Stimulated activated effector memory CD8-positive, alpha-beta T cell treated with anti-CD3 and anti-CD28 coated beads, Interleukin-12 subunit alpha, Interleukin-12 subunit beta, amount 100 ng/mL, for 72 hours (primary cell): ENCODE measurements around the gene TRIM14.

Experiments used
- ATAC-seq: fragments of 150-1000 bp; cut with Tn5 transposase; 2 replicates; pipeline ENCODE4 v1.10.0; 2021
- DNase-seq, 2 donors: peaks; one replicate each; pipeline ENCODE4 v3.0.0; 2021 to 2022; ENCODE audit warnings: low spot score in 2 of 2
- H3K27ac Mint-ChIP-seq: one replicate; pipeline ENCODE4 v1.8.0; 2022; ENCODE audit warnings: mild to moderate bottlenecking, mixed read lengths
- H3K36me3 Mint-ChIP-seq: one replicate; pipeline ENCODE4 v1.8.0; 2022; ENCODE audit warnings: mild to moderate bottlenecking, mixed read lengths
- H3K4me1 Mint-ChIP-seq: one replicate; pipeline ENCODE4 v1.8.0; 2022; ENCODE audit warnings: mixed read lengths
- H3K4me3 Mint-ChIP-seq: one replicate; pipeline ENCODE4 v1.8.0; 2022; ENCODE audit warnings: mild to moderate bottlenecking, mixed read lengths
- H3K9me3 Mint-ChIP-seq: one replicate; pipeline ENCODE4 v1.8.0; 2022; ENCODE audit warnings: mixed read lengths

The TRIM14 gene

DNA sequence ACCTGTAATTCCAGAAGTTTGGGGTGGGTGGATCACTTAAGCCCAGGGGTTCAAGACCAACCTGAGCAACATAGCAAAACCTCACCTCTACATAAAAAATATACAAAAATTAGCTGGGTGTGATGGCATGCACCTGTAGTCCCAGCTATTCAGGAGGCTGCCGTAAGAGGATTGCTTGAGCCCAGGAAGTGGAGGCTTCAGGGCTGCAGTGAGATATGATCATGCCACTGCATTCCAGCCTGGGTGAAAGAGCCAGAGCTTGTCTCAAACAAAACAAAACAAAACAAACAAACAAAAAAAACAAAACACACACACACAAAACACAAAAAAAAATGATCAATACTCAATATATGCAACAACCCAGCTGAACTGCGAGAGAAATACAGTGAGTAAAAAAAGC, 29.5 kb upstream of the TRIM14 start:
- Mint-ChIP-seq H3K9me3 (no peaks in the 10 kb centered on the region), H3K4me3 (no peak overlapping the region), H3K36me3 (no peaks in the 10 kb centered on the region), H3K27ac (peak overlapping the region; percentile 3), H3K4me1 (peaks cover 23% of the 10 kb centered on the region)
- ATAC-seq (no peak), DNase-seq (no peak)

DNA sequence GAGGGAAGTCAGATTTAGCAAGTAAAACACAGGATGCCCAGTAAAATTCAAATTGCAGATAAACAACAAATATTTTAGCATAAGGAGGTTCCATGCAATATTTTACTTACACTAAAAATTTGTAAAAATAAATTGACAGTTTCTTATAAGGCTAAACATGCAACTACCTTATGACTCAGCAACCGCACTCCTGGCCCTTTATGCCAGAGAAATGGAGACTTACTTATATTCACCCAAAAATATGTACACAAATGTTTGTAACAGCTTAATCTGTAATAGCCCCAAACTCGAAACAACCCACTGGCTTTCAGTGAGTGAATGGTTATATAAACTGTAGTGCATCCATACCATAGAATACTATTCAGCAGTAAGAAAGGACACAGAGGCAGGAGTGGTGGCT, 28.6 kb upstream of the TRIM14 start:
- no peak for DNase-seq
- H3K4me3 Mint-ChIP-seq: no peak overlapping the region
- H3K9me3 Mint-ChIP-seq: no peaks in the 10 kb centered on the region
- H3K4me1 Mint-ChIP-seq: peaks cover 23% of the 10 kb centered on the region
- peak overlapping the region; percentile 3 for H3K27ac Mint-ChIP-seq
- H3K36me3 Mint-ChIP-seq: no peaks in the 10 kb centered on the region
- ATAC-seq: peak; percentile 65

DNA sequence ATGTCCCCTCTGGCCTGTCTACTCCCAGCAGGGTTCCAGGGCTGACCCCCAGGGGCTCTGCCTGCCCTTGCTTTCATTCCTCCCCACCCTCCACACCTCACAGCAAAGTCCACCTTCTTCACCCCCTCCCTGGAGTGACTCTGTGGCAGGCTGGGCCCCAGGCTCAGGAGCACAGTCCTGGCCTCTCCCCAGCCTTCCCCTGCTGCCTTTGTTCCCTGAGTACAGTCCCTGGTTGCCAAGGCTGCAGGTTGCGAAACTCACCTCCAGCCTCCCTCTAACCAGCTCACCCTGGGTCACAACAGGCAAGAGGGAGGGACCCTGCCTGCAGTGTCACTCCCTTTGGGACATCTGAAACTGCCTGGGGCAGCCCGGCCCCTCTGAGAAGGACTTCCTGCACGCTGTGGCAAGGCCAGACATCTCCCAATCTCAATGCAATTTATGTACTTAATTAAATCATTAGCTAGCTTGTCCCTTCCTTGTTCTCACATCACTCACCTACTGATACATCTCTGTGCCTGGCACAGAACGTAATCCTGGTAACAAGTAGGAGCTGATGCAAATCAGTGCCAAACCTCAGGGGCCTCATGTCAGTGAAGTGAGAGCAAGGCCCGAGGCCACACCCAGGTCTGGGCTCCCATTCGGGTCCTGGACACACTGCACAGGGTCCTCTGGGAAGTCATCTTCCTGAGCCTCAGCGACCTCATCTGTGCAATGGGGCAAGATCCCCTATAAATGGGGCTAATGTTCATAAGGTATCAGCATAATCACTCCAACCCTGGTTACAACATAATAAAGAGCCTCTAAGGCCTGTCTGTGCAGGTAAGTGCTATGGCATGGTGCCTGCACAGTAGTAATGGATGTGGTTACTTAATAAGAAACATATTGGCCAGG, 27.3 kb upstream of the TRIM14 start:
- H3K36me3 Mint-ChIP-seq: no peaks in the 10 kb centered on the region
- ATAC-seq: no peak
- no peak for DNase-seq
- H3K27ac Mint-ChIP-seq: peak overlapping the region; percentile 73
- H3K4me1 Mint-ChIP-seq: peaks cover 23% of the 10 kb centered on the region
- no peaks in the 10 kb centered on the region for H3K9me3 Mint-ChIP-seq
- H3K4me3 Mint-ChIP-seq: no peak overlapping the region

DNA sequence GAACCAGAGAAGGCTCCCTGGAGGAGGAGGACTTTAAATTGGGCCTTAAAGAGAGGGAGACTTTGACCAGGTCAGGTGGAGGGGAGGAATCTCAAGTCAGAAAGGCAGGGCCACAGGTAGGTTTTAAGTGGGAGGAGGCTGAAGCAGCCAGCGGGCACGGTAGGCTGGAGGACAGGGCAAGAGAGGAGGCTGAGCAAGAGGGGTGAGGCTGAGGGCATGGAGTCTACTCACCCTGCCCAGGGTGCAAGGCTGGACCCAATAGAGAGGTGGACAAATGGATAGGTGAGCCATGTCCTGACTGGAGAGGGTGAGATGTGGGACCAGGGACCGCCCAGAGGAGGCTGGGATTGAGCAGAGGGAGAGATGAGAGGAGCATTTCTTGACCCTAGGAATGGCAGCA, 25.6 kb upstream of the TRIM14 start:
- DNase-seq (no peak), ATAC-seq (no peak)
- Mint-ChIP-seq H3K9me3 (no peaks in the 10 kb centered on the region), H3K4me3 (no peak overlapping the region), H3K4me1 (peaks cover 18% of the 10 kb centered on the region), H3K36me3 (no peaks in the 10 kb centered on the region), H3K27ac (peak overlapping the region; percentile 84)

DNA sequence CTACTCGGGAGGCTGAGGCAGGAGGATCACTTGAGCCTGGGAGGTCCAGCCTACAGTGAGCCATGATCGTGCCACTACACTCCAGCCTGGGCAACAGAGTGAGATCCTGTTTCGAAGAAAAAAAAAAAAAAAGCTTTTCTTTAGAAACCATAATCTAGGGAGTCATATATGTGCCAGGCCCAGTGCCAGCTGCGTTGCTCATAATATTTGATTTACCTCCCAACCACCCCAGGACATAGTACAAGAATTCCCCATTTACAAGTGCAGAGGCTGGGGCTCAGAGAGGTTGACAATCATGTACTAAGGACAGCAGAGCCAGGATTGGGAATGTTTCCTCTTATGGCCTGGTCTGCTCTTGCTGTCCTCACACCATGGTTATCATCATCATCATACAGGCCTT, 25.1 kb upstream of the TRIM14 start:
- Mint-ChIP-seq H3K27ac (peak overlapping the region; percentile 84), H3K4me1 (peaks cover 18% of the 10 kb centered on the region), H3K9me3 (no peaks in the 10 kb centered on the region), H3K36me3 (no peaks in the 10 kb centered on the region), H3K4me3 (no peak overlapping the region)
- no peak for ATAC-seq
- no peak for DNase-seq

DNA sequence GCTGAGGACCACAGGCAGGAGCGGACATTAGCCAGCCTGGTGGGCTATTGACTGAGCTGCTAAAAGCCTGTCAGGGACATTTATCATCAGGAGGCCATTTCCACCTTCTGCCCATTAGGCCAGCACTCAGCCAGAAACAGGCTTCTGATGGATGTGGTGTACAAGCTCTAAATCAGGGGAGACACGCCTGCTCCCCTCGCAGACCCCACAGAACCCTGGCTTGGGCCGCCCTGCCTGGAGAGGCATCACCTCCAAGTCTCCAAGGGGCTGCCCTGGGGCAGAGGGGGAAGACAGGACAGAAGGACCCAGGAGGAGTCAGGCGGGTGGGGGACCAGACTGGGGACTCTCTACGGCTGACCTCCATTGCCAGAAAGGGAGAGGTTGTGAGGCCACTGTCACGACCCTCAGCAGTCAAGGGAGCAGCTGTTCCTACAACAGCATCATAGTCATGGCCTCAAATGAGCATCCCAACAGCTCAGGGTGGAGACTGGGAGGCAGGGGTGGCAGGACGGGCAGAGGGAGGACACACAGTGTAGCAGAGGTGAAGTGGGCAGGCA, 24.0 kb upstream of the TRIM14 start:
- Mint-ChIP-seq H3K4me1 (peaks cover 18% of the 10 kb centered on the region), H3K9me3 (no peaks in the 10 kb centered on the region), H3K4me3 (no peak overlapping the region), H3K27ac (peak overlapping the region; percentile 84), H3K36me3 (no peaks in the 10 kb centered on the region)
- ATAC-seq: no peak
- no peak for DNase-seq

DNA sequence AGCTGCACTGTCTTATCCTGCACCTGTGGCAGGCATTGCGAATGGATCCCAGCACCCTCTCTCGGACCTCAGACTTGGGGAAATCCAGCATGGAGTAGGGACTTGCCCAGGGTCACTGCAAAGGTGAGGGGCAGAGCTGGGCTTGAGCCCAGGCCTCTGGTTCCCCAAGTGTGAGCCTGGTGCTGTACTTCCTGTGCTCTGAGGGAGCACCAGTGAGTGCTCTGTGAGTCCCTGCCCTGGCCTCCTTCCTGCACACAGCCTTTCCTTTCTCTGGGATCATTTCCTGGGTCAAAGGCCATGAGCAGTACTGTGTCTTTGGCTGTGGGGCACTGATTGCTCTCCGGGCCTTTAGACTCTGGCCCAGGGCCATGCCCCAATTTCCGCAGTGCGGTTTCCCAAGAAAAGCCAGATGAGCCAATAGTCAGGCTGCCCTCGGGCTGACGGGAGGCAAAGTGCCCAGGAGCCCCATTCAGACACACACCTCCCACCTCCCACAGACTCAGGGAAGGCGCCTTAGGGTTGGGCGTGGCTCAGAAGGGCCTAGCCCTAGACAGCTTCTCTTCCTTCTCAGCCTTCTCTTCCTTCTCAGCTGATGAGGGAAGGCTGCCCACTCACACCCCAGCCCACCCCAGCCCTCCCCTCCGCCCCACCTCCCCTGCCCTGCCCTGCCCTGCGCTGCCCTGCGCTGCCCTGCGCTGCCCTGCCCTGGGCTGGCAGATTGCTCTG, 23.3 kb upstream of the TRIM14 start:
- Mint-ChIP-seq H3K4me3 (no peak overlapping the region), H3K9me3 (no peaks in the 10 kb centered on the region), H3K36me3 (no peaks in the 10 kb centered on the region), H3K27ac (peak overlapping the region; percentile 84), H3K4me1 (peaks cover 15% of the 10 kb centered on the region)
- ATAC-seq: no peak
- no peak for DNase-seq

DNA sequence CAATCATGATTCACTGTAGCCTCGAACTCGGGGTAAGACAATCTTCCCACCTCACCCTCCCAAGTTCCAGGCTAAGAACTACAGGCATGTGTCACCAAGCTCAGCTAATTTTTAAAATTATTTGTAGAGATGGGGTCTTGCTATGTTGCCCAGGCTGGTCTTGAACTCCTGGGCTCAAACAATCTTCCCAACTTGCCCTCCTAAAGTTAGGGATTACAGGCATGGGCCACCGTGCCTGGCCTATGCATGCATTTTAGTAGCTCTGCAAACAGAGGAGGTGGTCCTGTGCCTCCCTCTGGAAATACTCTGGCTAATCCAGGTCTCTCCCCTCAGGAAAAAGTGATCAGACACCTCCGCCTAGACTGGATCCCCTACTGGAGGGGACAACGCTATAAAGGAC, 21.5 kb upstream of the TRIM14 start:
- H3K4me1 Mint-ChIP-seq: peaks cover 6% of the 10 kb centered on the region
- no peaks in the 10 kb centered on the region for H3K9me3 Mint-ChIP-seq
- DNase-seq: no peak
- no peak overlapping the region for H3K4me3 Mint-ChIP-seq
- no peaks in the 10 kb centered on the region for H3K36me3 Mint-ChIP-seq
- ATAC-seq: no peak
- no peak overlapping the region for H3K27ac Mint-ChIP-seq

DNA sequence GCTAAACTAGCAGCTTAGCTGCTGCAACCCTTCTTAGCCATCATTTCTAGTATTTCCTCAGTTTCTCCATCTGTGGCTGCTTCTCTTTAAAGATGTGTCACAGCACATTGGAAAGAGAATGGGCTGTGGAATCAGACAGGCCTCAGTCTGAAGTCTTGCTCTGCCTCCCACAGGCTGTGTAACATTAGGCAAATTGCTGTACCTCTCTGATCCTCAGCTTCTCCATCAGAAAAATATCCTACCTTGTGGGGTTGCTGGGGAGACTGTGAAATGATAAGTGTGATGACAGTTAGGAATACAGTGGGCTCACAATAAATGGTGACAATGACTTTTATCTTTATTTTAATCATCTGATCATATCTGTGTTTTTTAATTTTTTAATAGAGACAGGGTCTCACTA, 17.5 kb upstream of the TRIM14 start:
- no peak overlapping the region for H3K4me3 Mint-ChIP-seq
- no peak for ATAC-seq
- peaks cover 7% of the 10 kb centered on the region for H3K4me1 Mint-ChIP-seq
- no peaks in the 10 kb centered on the region for H3K9me3 Mint-ChIP-seq
- H3K36me3 Mint-ChIP-seq: no peaks in the 10 kb centered on the region
- peak overlapping the region; percentile 24 for H3K27ac Mint-ChIP-seq
- no peak for DNase-seq

DNA sequence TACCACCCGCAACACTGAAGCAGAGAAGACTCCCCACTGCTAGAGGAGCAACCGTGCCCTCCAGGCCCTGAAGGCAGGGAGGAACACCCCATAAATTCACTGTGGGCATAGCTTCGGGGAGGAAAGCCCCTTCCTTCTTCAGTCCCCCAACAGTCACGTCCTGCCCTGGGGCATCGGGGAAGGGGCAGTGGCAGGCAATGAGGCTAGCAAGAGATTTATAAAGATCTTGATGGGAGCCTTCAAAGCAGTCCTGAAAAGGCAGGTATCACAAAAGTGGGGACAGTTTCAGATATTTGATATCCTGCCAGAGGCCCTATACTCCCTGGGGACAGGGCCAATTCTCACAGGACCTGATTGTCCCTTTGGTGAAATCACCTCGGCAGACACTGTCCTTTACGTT, 16.9 kb upstream of the TRIM14 start:
- DNase-seq (no peak), ATAC-seq (no peak)
- Mint-ChIP-seq H3K4me3 (no peak overlapping the region), H3K9me3 (no peaks in the 10 kb centered on the region), H3K4me1 (peaks cover 7% of the 10 kb centered on the region), H3K27ac (peak overlapping the region; percentile 48), H3K36me3 (no peaks in the 10 kb centered on the region)

DNA sequence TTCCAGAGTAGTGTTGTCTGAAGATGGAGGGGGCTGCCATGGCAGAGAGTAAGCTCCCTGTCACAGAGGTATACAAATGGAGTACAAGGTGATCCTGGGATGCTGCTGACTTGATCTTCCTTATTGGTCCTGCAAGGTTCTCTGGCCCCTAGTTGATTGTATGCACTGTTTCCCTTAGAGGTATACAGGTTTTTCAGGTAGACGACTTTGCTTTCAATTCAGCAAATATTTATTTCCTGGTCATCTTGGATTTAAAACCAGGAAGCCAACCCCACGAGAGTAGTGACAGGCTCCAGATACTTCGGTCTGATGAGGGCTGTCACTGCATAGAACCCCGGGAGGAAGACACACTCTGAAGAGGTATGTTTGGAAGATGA, 16.5 kb upstream of the TRIM14 start:
- no peaks in the 10 kb centered on the region for H3K36me3 Mint-ChIP-seq

DNA sequence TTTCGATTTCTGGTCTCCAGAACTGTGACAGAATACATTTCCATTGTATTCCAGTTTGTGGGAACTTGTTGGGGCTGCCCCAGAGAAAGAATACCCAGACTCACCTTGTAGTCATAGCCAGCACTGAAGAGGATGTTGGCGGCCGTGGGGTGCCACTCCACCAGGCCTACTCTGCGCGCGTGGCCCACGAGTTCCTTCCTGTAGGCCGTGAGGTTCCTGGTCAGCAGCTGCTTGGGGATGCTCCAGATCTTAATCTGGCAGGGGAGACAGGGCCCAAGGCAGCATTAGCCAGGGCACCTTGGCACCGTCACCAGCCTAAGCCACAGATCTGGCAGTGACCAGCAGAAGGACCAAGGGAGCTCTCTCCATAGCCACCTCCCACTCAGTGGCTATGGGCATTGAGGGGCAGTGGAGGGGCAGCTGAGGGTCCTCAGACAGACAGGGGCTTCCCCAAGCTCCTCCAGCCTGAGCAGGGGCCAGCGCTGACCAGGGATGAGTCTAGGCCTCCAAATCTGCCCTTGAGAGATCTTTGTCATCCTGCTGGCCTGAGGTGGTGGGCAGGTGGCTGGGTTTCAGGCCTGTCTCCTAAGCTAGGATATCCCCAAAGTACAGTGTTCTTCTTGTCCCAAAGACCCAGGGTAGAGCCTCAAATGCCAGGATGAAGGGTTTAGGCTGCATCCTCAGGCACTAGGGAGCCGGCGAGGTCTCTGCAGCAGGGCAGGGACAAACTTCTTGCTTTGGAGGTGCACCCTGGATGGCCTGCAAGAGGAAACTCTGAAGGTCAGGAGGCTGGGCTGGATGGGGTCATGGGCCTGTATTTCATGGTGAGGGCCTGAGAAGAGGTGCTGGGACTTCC, 15.9 kb upstream of the TRIM14 start:
- H3K27ac Mint-ChIP-seq: peak overlapping the region; percentile 48
- H3K9me3 Mint-ChIP-seq: no peaks in the 10 kb centered on the region
- no peaks in the 10 kb centered on the region for H3K36me3 Mint-ChIP-seq
- no peak overlapping the region for H3K4me3 Mint-ChIP-seq
- ATAC-seq (no peak), DNase-seq (no peak)
- H3K4me1 Mint-ChIP-seq: peaks cover 7% of the 10 kb centered on the region

More for the DNA sequence above, 16.5 kb upstream of the TRIM14 start:
- Mint-ChIP-seq H3K4me3 (no peak overlapping the region), H3K27ac (peak overlapping the region; percentile 48), H3K9me3 (no peaks in the 10 kb centered on the region), H3K4me1 (peaks cover 7% of the 10 kb centered on the region)
- ATAC-seq (no peak), DNase-seq (no peak)

DNA sequence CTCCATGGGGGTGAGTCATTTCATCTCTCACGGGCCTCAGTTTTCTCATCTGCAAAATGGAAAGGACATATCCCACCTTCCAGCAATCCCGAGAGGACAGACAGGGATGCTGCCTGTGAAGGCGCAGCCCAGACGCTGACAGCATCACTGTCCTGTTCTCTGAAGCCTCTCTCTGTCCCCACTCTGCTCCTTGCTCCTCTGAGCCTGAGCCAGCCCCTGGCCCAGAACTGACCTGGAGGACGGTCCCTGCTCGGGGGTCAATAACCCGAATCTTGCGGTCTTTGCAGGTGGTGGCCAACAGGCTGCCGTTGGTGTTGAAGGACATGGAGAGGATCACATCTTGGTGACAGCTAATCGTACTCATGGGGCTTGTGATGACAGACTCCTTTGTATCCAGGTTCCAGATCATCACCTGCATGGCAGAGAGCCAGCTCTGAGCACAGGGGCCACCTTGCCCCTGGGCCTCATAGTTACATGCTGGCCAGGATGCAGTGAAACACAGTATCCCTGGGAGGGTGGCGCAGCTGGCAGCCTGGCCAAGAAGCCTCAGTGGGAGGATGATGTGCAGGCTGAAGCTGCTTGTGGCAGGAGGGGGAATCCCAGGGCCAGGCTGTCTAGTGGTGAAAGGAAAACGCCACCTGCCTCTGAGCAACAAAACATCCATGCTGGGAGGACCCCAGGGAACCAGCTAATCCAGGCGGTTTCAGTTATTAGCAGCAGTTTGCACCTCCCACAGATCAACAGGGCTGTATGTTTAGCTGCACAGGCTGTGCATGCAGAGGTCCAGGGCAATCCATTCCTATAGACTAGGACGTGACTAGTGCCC, 14.0 kb upstream of the TRIM14 start:
- ATAC-seq: peak; percentile 65
- no peak overlapping the region for H3K4me3 Mint-ChIP-seq
- peak overlapping the region; percentile 37 for H3K27ac Mint-ChIP-seq

DNA sequence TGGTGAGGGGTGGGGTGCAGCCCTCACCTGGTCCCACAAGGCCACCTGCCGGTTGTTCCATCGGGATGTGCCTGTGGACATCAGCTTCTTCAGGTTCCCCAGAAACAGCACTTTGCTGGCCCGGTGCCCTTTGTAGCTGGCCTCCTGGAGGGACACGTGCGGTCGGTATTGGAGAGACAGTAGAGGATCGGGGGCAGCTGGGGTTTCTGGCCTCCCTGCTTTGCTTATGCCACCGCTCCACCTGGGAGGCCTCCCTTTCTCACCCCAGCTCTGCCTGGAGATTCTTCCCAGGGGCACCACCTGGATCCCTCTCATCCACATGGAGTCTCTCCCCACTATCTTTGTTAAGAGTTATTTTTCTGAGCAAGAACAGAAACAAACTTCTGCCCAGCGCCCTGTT, 13.1 kb upstream of the TRIM14 start:
- H3K36me3 Mint-ChIP-seq: peaks cover 20% of the 10 kb centered on the region
- ATAC-seq (no peak), DNase-seq (no peak)
- no peak overlapping the region for H3K4me3 Mint-ChIP-seq
- no peaks in the 10 kb centered on the region for H3K9me3 Mint-ChIP-seq
- H3K4me1 Mint-ChIP-seq: peaks cover 12% of the 10 kb centered on the region
- no peak overlapping the region for H3K27ac Mint-ChIP-seq

More for the DNA sequence above, 14.0 kb upstream of the TRIM14 start:
- H3K36me3 Mint-ChIP-seq: peaks cover 16% of the 10 kb centered on the region
- no peaks in the 10 kb centered on the region for H3K9me3 Mint-ChIP-seq
- no peak for DNase-seq
- H3K4me1 Mint-ChIP-seq: peaks cover 12% of the 10 kb centered on the region
